Cardiac septum (tissue), 1 donor: Measurements from ENCODE around the gene RALBP1. TPM values are rescaled to one million over a fixed set of nuclear protein-coding genes. Genes with fewer than 3 reads are reported as not detected.
"Not testable (repeated sequence)": the region's sequence is repeated elsewhere in the genome, so short reads cannot be mapped to it uniquely, and the experiment has no call there.

Source experiments
- DNase-seq: peaks from one replicate; pipeline ENCODE4 v3.0.0-alpha.2; 2020; ENCODE audit warnings: low spot score
- intact Hi-C: fragments of 100-400 bp; cut with DNase I; formaldehyde crosslinking; loops from one replicate; pipeline ENCODE4 v1.14.0; 2022
- long read RNA-seq: library from polyadenylated mRNA; unstranded; transcript quantifications from one replicate; pipeline ENCODE4 v2.0.0, GENCODE V29; 2021
- total RNA-seq: library from RNA; stranded (reverse); fragmentation: NEBNext Ultra II Directional; extraction: Animal tissue kit (Norgen Biotek cat#: 25700); gene quantifications from one replicate; pipeline ENCODE4 v1.2.1, GENCODE V29; 2021
- donor health status: DM: no; HTN: no; CAD: no.

The RALBP1 gene
- 51.0 TPM for total RNA-seq
- long read RNA-seq, full-length matches to known transcripts = 76 of 111 reads
- long read RNA-seq, partial matches to known transcripts = 28 of 111 reads
- long read RNA-seq, other reads (novel, unspliced or antisense) = 7 of 111 reads

- DNase-seq = peak; percentile 100
- intact Hi-C loops = loop anchor here (5.0 to 10.0 kb wide), 3 partner anchors 42 to 330 kb away; partner anchors contain the start of gene TWSG1
These were observed at the start of gene RALBP1 for GRCh38 chr18:9474983-9475642. TSS of gene RALBP1 (plus strand) at chr18:9475513. CDS start at chr18:9513046, 37,533 bp downstream.

GRCh38 chr18:9426753-9427152, 48.6 kb upstream of the RALBP1 start:
- intact Hi-C loops = no loop called here
- no peak for DNase-seq

GRCh38 chr18:9428301-9428706, 47.0 kb upstream of the RALBP1 start:
- intact Hi-C loops = no loop called here
- no peak for DNase-seq

- DNase-seq = no peak
- intact Hi-C loops = no loop called here
These were observed 46.3 kb upstream of the RALBP1 start for GRCh38 chr18:9428862-9429661.

GRCh38 chr18:9429662-9429993, 45.7 kb upstream of the RALBP1 start:
- intact Hi-C loops = no loop called here
- no peak for DNase-seq

GRCh38 chr18:9430315-9430714, 45.0 kb upstream of the RALBP1 start:
- intact Hi-C loops, DNase-seq: not testable (repeated sequence)

GRCh38 chr18:9431296-9431695, 44.0 kb upstream of the RALBP1 start:
- intact Hi-C loops = no loop called here
- DNase-seq = no peak

- DNase-seq, intact Hi-C loops: not testable (repeated sequence)
These were observed 42.2 kb upstream of the RALBP1 start for GRCh38 chr18:9433122-9433521.

- intact Hi-C loops = no loop called here
- no peak for DNase-seq
These were observed 41.6 kb upstream of the RALBP1 start for GRCh38 chr18:9433671-9434121.

GRCh38 chr18:9434122-9434701, 41.1 kb upstream of the RALBP1 start:
- DNase-seq = no peak
- intact Hi-C loops = no loop called here

GRCh38 chr18:9435041-9435440, 40.3 kb upstream of the RALBP1 start:
- DNase-seq = no peak
- intact Hi-C loops = no loop called here

GRCh38 chr18:9436206-9436929, 38.9 kb upstream of the RALBP1 start:
- intact Hi-C loops = no loop called here
- DNase-seq = no peak

GRCh38 chr18:9437021-9437437, 38.3 kb upstream of the RALBP1 start:
- intact Hi-C loops = no loop called here
- DNase-seq = no peak

GRCh38 chr18:9437672-9438071, 37.6 kb upstream of the RALBP1 start:
- DNase-seq = no peak
- intact Hi-C loops = no loop called here

GRCh38 chr18:9441061-9441460, 34.3 kb upstream of the RALBP1 start:
- intact Hi-C loops = no loop called here

GRCh38 chr18:9444549-9444948, 30.8 kb upstream of the RALBP1 start:
- intact Hi-C loops = no loop called here
- DNase-seq = no peak

More at GRCh38 chr18:9441061-9441460, 34.3 kb upstream of the RALBP1 start:
- DNase-seq = no peak

GRCh38 chr18:9446839-9447238, 28.5 kb upstream of the RALBP1 start:
- intact Hi-C loops = no loop called here
- DNase-seq = no peak

GRCh38 chr18:9447334-9447733, 28.0 kb upstream of the RALBP1 start:
- intact Hi-C loops = no loop called here
- DNase-seq = no peak

- no peak for DNase-seq
- intact Hi-C loops = no loop called here
These were observed 25.5 kb upstream of the RALBP1 start for GRCh38 chr18:9449600-9450414.
